Glutamatergic neuron (in vitro differentiated cells): Measurements from ENCODE around the gene ADGRL4. TPM values are rescaled to one million over a fixed set of nuclear protein-coding genes. Genes with fewer than 3 reads are reported as not detected.
A peak's percentile ranks its signal among the peaks of the same experiment; 100 is the strongest.

Experiments used
- DNase-seq: peaks from one replicate; pipeline ENCODE4 v3.0.0; 2022
- H3K27ac Mint-ChIP-seq: one replicate; pipeline ENCODE4 v1.8.0; 2020; ENCODE audit warnings: mild to moderate bottlenecking, mixed read lengths, inconsistent platforms; ENCODE audit not compliant: unreplicated experiment
- H3K27me3 Mint-ChIP-seq: one replicate; pipeline ENCODE4 v1.8.0; 2020; ENCODE audit warnings: mild to moderate bottlenecking, moderate library complexity, mixed read lengths, inconsistent platforms; ENCODE audit not compliant: unreplicated experiment
- H3K36me3 Mint-ChIP-seq: one replicate; pipeline ENCODE4 v1.8.0; 2020; ENCODE audit warnings: mild to moderate bottlenecking, mixed read lengths, inconsistent platforms; ENCODE audit not compliant: unreplicated experiment
- H3K4me1 Mint-ChIP-seq: one replicate; pipeline ENCODE4 v1.8.0; 2020; ENCODE audit warnings: mild to moderate bottlenecking, low read depth, mixed read lengths, inconsistent platforms; ENCODE audit not compliant: unreplicated experiment
- H3K4me3 Mint-ChIP-seq: one replicate; pipeline ENCODE4 v1.8.0; 2020; ENCODE audit warnings: mild to moderate bottlenecking, mixed read lengths, inconsistent platforms; ENCODE audit not compliant: unreplicated experiment
- H3K9me3 Mint-ChIP-seq: one replicate; pipeline ENCODE4 v1.8.0; 2020; ENCODE audit warnings: mild to moderate bottlenecking, moderate library complexity, mixed read lengths, inconsistent platforms; ENCODE audit not compliant: unreplicated experiment
- long read RNA-seq: library from polyadenylated mRNA; unstranded; transcript quantifications from one replicate; pipeline ENCODE4 v2.0.0, GENCODE V29; 2020; ENCODE audit not compliant: unreplicated experiment
- total RNA-seq: library from RNA; stranded (reverse); fragmentation: NEBNext Ultra II Directional; extraction: Animal tissue kit (Norgen Biotek cat#: 25700); gene quantifications from one replicate; pipeline ENCODE4 v1.2.1, GENCODE V29; 2021; ENCODE audit not compliant: unreplicated experiment
- TF ChIP-seq, protein P1 (sequence below): fragments of 200-600 bp; sonication (generic); IDR thresholded peaks from one replicate; pipeline ENCODE4 v1.5.0; 2021; ENCODE audit not compliant: partially characterized antibody, unreplicated experiment

The ADGRL4 gene
- total RNA-seq: not detected
- long read RNA-seq: 0 reads

DNA sequence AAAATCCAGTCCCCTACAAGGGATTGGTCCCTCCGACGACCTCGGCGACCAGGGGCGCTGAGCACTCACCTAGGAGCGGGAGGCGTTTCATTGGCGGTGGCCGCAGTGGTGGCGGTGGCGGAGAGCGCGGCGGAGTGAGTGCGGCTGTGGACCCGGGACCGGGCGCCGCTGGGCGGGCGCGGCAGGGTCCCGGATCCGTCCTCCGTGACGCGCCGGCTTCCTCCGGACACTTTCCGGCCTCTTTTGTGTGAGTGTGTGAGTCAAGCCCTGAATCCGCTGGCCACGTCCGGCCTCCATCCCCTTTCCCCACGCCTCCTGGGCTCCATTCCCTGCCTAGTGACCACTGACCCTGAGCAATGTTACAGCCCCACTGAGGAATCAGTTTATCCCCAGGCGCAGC lies at the start of gene ADGRL4:
Gene ADGRL4 (minus strand): TSS at position 167 of the 400 bp plus-strand sequence. CDS start 76 bp downstream, at position 91.
- Mint-ChIP-seq H3K36me3 (no peaks in the 10 kb centered on the region), H3K9me3 (peaks cover 1% of the 10 kb centered on the region), H3K27ac (no peak within 1 kb of the TSS), H3K27me3 (peaks cover 2% of the 10 kb centered on the region), H3K4me1 (peaks cover 3% of the 10 kb centered on the region), H3K4me3 (peak within 1 kb of the TSS; percentile 84)
- DNase-seq: peak; percentile 47
- TF ChIP-seq, protein P1, sequence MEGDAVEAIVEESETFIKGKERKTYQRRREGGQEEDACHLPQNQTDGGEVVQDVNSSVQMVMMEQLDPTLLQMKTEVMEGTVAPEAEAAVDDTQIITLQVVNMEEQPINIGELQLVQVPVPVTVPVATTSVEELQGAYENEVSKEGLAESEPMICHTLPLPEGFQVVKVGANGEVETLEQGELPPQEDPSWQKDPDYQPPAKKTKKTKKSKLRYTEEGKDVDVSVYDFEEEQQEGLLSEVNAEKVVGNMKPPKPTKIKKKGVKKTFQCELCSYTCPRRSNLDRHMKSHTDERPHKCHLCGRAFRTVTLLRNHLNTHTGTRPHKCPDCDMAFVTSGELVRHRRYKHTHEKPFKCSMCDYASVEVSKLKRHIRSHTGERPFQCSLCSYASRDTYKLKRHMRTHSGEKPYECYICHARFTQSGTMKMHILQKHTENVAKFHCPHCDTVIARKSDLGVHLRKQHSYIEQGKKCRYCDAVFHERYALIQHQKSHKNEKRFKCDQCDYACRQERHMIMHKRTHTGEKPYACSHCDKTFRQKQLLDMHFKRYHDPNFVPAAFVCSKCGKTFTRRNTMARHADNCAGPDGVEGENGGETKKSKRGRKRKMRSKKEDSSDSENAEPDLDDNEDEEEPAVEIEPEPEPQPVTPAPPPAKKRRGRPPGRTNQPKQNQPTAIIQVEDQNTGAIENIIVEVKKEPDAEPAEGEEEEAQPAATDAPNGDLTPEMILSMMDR: no peak

DNA sequence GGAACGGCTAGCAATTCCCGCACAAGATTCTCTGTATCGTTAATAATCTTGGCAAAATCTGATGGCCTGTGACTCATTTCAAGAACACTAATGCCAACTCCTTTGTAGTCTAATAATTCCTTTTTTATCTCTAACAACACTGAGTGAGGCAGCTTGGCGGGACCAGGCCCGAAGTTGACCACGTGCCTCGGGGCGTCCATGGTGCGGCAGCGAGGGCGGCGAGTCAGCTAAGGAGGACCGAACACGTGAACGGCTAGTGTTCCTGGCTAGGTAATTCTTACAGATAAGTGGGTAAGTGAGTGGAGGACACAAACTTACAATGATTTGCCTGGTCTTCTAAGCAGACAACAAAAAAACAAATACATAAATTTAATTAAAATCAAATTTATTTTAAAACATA lies 49.3 kb upstream of the ADGRL4 start:
- H3K27me3 Mint-ChIP-seq: no peaks in the 10 kb centered on the region
- H3K4me3 Mint-ChIP-seq: no peak overlapping the region
- peaks cover 5% of the 10 kb centered on the region for H3K36me3 Mint-ChIP-seq
- TF ChIP-seq, protein P1: no peak
- no peaks in the 10 kb centered on the region for H3K4me1 Mint-ChIP-seq
- no peak overlapping the region for H3K27ac Mint-ChIP-seq
- no peak for DNase-seq
- no peaks in the 10 kb centered on the region for H3K9me3 Mint-ChIP-seq

DNA sequence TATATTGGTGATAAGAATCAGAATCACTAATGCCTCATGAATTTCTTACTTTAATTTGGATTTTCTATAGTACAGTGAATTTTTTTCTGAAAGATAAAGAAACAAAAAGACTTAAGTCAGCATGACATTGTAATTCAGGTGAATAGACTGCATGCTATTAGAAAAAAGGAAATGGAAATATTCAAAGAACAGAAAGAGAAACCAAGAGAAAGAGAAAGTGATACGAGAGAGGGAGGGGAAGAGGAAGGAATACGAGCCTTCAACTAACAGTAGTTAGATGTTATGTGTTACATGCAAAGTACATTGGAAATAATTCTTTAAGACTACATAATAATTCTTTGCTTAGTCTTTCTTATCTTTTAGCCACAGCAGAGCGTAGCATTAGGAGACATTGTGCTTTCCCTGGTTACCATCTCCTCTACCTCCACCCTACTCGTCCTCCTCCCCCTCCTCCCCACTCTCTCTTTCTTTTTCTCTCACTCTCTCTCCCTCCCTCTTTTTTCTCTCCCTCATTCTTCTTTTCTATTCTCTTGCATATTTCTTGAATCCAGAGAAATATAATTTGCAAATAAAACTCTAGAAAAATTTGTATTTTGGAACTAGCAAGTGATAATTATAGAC lies 46.4 kb upstream of the ADGRL4 start:
- no peaks in the 10 kb centered on the region for H3K27me3 Mint-ChIP-seq
- H3K4me3 Mint-ChIP-seq: no peak overlapping the region
- H3K9me3 Mint-ChIP-seq: no peaks in the 10 kb centered on the region
- TF ChIP-seq, protein P1: no peak
- H3K36me3 Mint-ChIP-seq: peaks cover 5% of the 10 kb centered on the region
- no peak overlapping the region for H3K27ac Mint-ChIP-seq
- DNase-seq: no peak
- no peaks in the 10 kb centered on the region for H3K4me1 Mint-ChIP-seq

DNA sequence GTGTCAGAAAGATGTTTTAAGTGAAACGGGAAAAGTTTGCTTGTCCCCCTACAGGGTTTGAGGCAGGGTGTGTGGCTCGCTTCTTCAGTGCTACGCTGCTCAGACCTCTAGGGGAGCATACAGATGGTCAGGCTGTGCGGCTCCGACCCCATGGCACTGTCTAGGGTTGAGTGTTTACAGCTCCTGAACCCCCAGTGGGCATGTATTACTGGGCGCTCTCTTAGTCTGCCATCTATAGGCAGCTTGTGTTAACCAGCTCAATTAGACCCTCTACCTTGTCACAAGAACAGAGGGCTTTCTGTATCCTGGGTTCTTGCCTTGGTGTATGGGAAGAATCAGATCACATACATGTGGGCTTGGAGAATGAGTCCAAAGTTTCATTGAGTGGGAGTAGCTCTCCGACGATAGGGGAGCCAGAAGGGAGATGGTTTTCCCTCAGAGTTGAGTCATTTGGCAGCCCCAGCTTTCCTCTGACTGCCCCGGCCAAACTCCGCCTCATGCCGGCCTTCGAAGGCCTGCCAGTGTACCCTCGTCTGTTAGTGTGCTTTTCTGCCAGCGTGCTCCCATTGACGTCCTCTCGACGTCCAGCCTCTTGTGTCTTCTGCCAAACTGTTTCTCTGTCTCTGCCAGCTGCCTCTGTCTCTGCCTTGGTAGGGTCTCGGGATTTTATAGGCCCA lies 38.6 kb upstream of the ADGRL4 start:
- DNase-seq: peak; percentile 21
- no peak overlapping the region for H3K4me3 Mint-ChIP-seq
- TF ChIP-seq, protein P1: no peak

DNA sequence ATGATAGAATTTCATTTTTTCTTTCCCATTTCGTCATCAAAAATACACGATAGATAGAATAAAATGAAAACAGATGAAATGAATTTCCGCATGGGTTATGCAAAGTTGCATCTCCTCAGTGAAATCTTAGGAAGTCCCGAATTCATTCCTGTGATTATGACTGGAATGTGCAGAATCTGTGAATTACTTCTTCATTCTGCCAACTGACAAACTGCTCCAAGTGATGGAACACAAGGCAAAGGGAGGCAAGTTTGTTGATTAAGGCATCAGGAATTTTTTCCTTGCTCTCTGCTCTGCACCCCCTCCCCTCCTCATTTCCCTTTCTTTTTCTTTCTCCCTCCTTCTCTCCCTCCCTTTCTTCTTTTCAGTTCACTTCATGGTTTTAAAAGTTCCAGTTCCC lies 37.0 kb upstream of the ADGRL4 start:
- H3K27ac Mint-ChIP-seq: no peak overlapping the region
- H3K27me3 Mint-ChIP-seq: no peaks in the 10 kb centered on the region
- H3K9me3 Mint-ChIP-seq: no peaks in the 10 kb centered on the region
- no peaks in the 10 kb centered on the region for H3K4me1 Mint-ChIP-seq
- no peak overlapping the region for H3K4me3 Mint-ChIP-seq
- TF ChIP-seq, protein P1: no peak
- DNase-seq: no peak
- H3K36me3 Mint-ChIP-seq: no peaks in the 10 kb centered on the region

More for the DNA sequence above, 38.6 kb upstream of the ADGRL4 start:
- no peaks in the 10 kb centered on the region for H3K36me3 Mint-ChIP-seq
- no peaks in the 10 kb centered on the region for H3K27me3 Mint-ChIP-seq
- H3K9me3 Mint-ChIP-seq: no peaks in the 10 kb centered on the region
- H3K4me1 Mint-ChIP-seq: no peaks in the 10 kb centered on the region
- no peak overlapping the region for H3K27ac Mint-ChIP-seq
